Fibroblast of lung (primary cell): ENCODE measurements around the gene DTX3L. TPM values are rescaled to one million over a fixed set of nuclear protein-coding genes. Genes with fewer than 3 reads are reported as not detected.

Experiments used
- DNase-seq, 2 donors: peaks; one replicate each; pipeline versions ENCODE4 v3.0.0 to v3.0.0-alpha.2; 2010; ENCODE audit warnings: low read depth in 2 of 2
- H2AFZ ChIP-seq: 2 replicates; pipeline ENCODE4 v1.5.1; 2012; ENCODE audit warnings: low read length, control low read depth, inconsistent platforms
- H3K27ac ChIP-seq: 2 replicates; pipeline ENCODE4 v1.5.1; 2011; ENCODE audit warnings: low read length, control low read depth; ENCODE audit not compliant: insufficient read depth
- H3K27me3 ChIP-seq: 2 replicates; pipeline ENCODE4 v1.5.1; 2011; ENCODE audit warnings: mild to moderate bottlenecking, low read length; ENCODE audit not compliant: control insufficient read depth, insufficient read depth
- H3K36me3 ChIP-seq: 2 replicates; pipeline ENCODE4 v1.5.1; 2011; ENCODE audit warnings: low read length; ENCODE audit not compliant: control insufficient read depth, insufficient read depth
- H3K4me1 ChIP-seq: 2 replicates; pipeline ENCODE4 v1.5.1; 2011; ENCODE audit warnings: low read length; ENCODE audit not compliant: control insufficient read depth, insufficient read depth; ENCODE audit errors: extremely low read depth
- H3K4me2 ChIP-seq: 2 replicates; pipeline ENCODE4 v1.5.1; 2011; ENCODE audit warnings: low read length, control low read depth; ENCODE audit not compliant: insufficient read depth; ENCODE audit errors: extremely low read depth
- H3K4me3 ChIP-seq, 4 experiments: fragments of 200-600 bp in 1 of 4; sonication (generic) in 1 of 4; replicated peaks in 1 of 4; 2 replicates each; pipeline ENCODE4 v1.5.1; 2011 to 2016; ENCODE audit warnings: low read length in 4 of 4, low read depth in 3 of 4, mild to moderate bottlenecking in 3 of 4, control low read depth in 2 of 4, inconsistent platforms in 1 of 4, mixed read lengths in 1 of 4; ENCODE audit not compliant: insufficient read depth in 1 of 4; ENCODE audit errors: control extremely low read depth in 1 of 4
- H3K79me2 ChIP-seq: 2 replicates; pipeline ENCODE4 v1.5.1; 2012; ENCODE audit warnings: mild to moderate bottlenecking, low read length, inconsistent platforms; ENCODE audit not compliant: control insufficient read depth, insufficient read depth
- H3K9ac ChIP-seq: 2 replicates; pipeline ENCODE4 v1.5.1; 2011; ENCODE audit warnings: mild to moderate bottlenecking, low read length, control low read depth; ENCODE audit not compliant: insufficient read depth
- H3K9me3 ChIP-seq: 2 replicates; pipeline ENCODE4 v1.5.1; 2012; ENCODE audit warnings: low read depth, low read length; ENCODE audit not compliant: control insufficient read depth, insufficient read depth
- H4K20me1 ChIP-seq: 2 replicates; pipeline ENCODE4 v1.5.1; 2011; ENCODE audit warnings: low read length; ENCODE audit not compliant: control insufficient read depth, insufficient read depth; ENCODE audit errors: extremely low read depth
- CTCF ChIP-seq, 2 donors: IDR thresholded peaks in 1 of 2; conservative IDR thresholded peaks in 1 of 2; 1 replicate in 1 of 2; 2 replicates in 1 of 2; pipeline ENCODE4 v1.5.1; 2011 to 2012; ENCODE audit warnings: low read length in 2 of 2, control low read depth in 1 of 2, inconsistent platforms in 1 of 2, low read depth in 1 of 2, mild to moderate bottlenecking in 1 of 2
- EZH2 ChIP-seq: IDR thresholded peaks from 2 replicates; pipeline ENCODE4 v1.5.1; 2012; ENCODE audit warnings: low read length, control low read depth, mild to moderate bottlenecking; ENCODE audit errors: missing control alignments
- polyA plus RNA-seq, 2 donors: library from polyadenylated mRNA; depleted of rRNA in 1 of 2; stranded (reverse) in 1 of 2; unstranded in 1 of 2; fragments of >200 nt; gene quantifications; 2 replicates each; pipeline ENCODE4 v1.2.1, GENCODE V29; 2011 to 2012; ENCODE audit warnings: missing spikeins in 1 of 2
- total RNA-seq: library from RNA; depleted of rRNA; stranded (reverse); fragments of >200 nt; gene quantifications from 2 replicates; pipeline ENCODE4 v1.2.1, GENCODE V29; 2014

DTX3L gene
- total and polyA plus RNA-seq, 2 donors (not counting 1 experiment from before 2014, with no cell fraction given): 15.9 to 31.9 TPM

- H3K9me3 ChIP-seq: no peaks in the 10 kb centered on the region
- no peak overlapping the region for H3K27ac ChIP-seq
- H3K27me3 ChIP-seq: no peaks in the 10 kb centered on the region
- peak overlapping the region; percentile 42 for H2AFZ ChIP-seq
- TF ChIP-seq CTCF (conservative IDR thresholded peaks at IDR 0.05 in 1 of 2, IDR thresholded peaks at IDR 0.05 in 1 of 2; ENCODE audit: low read depth in 1 of 2, low read length in 2 of 2): no peak
- TF ChIP-seq EZH2: no peak
- no peaks in the 10 kb centered on the region for H4K20me1 ChIP-seq
- no peaks in the 10 kb centered on the region for H3K79me2 ChIP-seq
- H3K4me2 ChIP-seq: no peak overlapping the region
- no peaks in the 10 kb centered on the region for H3K4me1 ChIP-seq
- no peaks in the 10 kb centered on the region for H3K36me3 ChIP-seq
- DNase-seq: no peak
- no peak overlapping the region for H3K4me3 ChIP-seq
- no peak overlapping the region for H3K9ac ChIP-seq
Measured at GRCh38 chr3:122598556-122598955, 34.4 kb downstream of the DTX3L start.

DNA sequence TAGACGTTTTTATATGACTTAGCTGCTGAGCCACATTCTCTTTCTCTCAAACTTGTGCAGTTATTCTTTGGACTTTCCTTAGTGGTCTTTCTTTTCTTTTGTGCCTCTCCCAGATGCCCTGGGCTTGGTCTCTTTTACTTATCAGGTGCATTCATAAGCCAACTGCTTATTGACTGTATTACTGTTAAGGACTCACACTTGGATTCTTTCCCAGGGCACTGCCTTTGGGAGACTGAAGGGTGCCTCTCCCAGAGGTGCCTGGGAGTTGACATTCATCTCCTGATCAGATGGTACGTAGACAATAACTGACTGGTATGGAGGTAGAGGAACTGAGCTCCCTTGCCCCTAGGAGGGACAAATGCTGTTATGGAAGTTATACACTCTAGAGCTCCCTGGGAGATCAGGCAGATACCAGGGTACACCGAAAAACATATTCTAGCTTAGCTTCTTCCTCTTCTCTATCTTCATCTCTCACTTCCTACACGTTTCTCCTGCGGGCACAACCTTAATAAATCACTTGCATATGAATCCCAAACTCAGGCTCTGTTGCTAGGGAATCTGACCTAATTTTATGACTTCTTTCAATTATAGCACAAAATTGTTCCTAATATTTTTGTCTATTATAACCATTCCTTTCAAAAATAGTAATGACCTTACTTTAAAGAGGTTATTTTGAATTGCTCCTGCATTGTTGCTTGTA lies 38.0 kb downstream of the DTX3L start:
- no peaks in the 10 kb centered on the region for H4K20me1 ChIP-seq
- H3K4me1 ChIP-seq: no peaks in the 10 kb centered on the region
- TF ChIP-seq CTCF (conservative IDR thresholded peaks at IDR 0.05 in 1 of 2, IDR thresholded peaks at IDR 0.05 in 1 of 2; ENCODE audit: low read depth in 1 of 2, low read length in 2 of 2) (no peak), EZH2 (no peak)
- no peak for DNase-seq
- no peaks in the 10 kb centered on the region for H3K79me2 ChIP-seq
- H2AFZ ChIP-seq: no peak overlapping the region
- H3K4me3 ChIP-seq: no peak overlapping the region
- no peaks in the 10 kb centered on the region for H3K27me3 ChIP-seq
- no peaks in the 10 kb centered on the region for H3K9me3 ChIP-seq
- no peaks in the 10 kb centered on the region for H3K36me3 ChIP-seq
- no peak overlapping the region for H3K4me2 ChIP-seq
- H3K27ac ChIP-seq: no peak overlapping the region
- no peak overlapping the region for H3K9ac ChIP-seq

- no peak overlapping the region for H3K27ac ChIP-seq
- H3K9ac ChIP-seq: no peak overlapping the region
- no peak overlapping the region for H2AFZ ChIP-seq
- H3K4me1 ChIP-seq: no peaks in the 10 kb centered on the region
- H4K20me1 ChIP-seq: no peaks in the 10 kb centered on the region
- H3K79me2 ChIP-seq: no peaks in the 10 kb centered on the region
- H3K27me3 ChIP-seq: no peaks in the 10 kb centered on the region
- H3K36me3 ChIP-seq: no peaks in the 10 kb centered on the region
- no peak for DNase-seq
- H3K4me3 ChIP-seq: no peak overlapping the region
- H3K9me3 ChIP-seq: no peaks in the 10 kb centered on the region
- no peak overlapping the region for H3K4me2 ChIP-seq
- TF ChIP-seq EZH2 (no peak), CTCF (conservative IDR thresholded peaks at IDR 0.05 in 1 of 2, IDR thresholded peaks at IDR 0.05 in 1 of 2; ENCODE audit: low read depth in 1 of 2, low read length in 2 of 2) (no peak)
Measured at GRCh38 chr3:122603056-122603455, 38.9 kb downstream of the DTX3L start.
